NAMALWA (cell line): ENCODE measurements around the gene RAB14.
"Not testable (repeated sequence)": the region's sequence is repeated elsewhere in the genome, so short reads cannot be mapped to it uniquely, and the experiment has no call there.

ENCODE experiments used
- DNase-seq: peaks from one replicate; pipeline ENCODE4 v3.0.0-alpha.2; 2015; ENCODE audit warnings: low spot score

RAB14 gene

GRCh38 chr9:121191235-121191634 lies 10.4 kb downstream of the RAB14 start:
- DNase-seq, result no peak

GRCh38 chr9:121189660-121190059 lies 12.0 kb downstream of the RAB14 start:
- no peak for DNase-seq

DNA sequence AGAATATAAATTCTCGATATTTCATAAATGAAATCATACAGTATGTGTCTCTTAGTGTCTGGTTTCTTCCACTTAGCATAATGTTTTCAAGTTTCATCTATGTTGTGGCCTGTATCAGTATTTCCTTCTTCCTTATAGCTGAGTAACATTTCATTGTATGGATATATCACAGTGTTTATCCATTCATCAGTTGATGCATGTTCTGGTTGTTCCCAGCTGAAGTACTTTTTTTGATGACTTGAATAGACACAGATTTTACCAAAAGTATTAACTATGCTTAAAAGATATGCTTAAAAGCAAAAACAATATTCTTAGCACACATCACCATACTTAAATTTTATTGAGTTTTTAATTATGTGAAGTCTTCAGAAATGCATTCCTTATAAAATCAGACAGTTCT lies 12.7 kb downstream of the RAB14 start:
- DNase-seq, result no peak

DNA sequence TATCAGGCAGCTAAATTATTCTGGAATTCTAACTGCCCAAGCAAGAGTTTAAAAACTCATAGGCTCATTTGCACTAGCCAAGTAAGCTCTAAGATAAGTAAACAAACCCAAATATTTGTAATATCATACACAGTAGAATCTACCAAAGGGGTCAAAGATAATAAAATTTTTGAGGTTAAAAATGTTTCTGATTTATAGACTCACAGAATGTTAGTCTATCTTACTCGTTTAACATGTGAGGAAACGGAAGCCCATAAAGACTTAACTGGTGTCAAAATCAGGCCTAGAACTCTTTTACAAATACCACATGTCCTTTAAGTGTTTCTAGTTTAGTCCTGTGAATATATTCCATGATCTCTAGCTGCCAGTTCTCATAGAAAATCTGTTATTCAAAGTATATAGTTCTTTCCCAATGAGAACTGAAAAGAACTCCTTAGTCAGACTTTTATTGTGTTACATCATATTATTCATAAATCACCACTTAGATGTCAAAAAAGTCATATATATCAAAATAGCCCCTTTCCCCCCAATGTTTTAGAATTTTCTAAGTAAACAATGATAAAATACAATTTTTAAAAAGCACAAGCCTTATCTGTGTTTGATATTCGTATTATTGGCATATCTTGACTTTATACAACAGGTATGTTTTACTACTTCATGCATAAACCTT lies 13.9 kb downstream of the RAB14 start:
- DNase-seq, result no peak

DNA sequence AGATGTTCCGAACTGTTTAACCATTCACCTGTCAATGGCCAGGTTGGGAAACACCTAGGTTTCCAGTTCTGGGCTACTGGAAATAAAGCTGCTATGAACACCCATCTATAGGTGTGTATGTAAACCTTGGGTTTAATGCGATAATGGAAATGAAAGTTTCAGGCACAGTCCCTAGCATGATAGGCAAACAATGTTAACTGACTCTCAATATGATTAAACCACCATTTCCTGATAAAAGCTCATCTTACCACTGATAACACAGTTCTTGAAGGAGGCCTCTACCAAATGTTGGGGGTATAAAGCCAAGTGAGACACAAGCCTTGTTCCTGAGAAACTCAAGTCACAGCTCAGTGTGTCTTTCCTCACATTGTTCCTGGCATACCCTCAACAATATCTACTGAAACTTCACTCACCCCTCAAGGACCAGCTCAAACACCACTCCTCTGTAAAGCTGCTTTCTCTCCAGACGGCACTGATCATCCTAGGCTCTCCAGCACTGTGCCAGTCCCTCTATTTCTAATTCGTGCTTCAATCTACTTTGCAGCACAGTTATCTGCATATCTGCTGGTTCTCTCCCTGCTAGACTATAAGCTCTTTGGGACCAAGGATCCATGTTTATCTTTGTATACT lies 15.8 kb downstream of the RAB14 start:
- DNase-seq, result no peak

DNA sequence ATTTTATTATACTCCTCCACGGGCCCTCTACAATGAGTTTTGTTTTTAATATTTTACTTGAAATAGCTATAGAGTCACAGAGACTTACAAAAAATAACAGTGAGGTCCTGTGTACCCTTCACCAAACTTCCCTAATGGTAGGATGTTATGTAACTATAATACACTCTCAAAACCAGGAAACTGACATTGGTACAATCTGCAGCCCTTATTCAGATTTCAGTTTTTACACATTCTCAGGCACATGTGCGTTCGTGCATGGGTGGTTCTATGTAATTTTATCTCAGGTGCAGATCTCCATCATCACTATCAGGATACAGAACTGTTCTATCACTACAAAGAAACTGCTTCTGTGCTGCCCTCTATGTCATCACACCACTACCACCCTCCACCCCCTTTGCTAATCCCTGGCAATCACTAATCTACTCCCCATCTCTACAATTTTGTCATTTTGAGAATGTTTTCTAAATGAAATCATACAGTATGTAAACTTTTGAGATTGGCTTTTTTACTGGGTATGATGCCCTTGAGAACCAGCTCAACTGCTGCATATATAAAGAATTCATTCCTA lies 16.4 kb downstream of the RAB14 start:
- no peak for DNase-seq

GRCh38 chr9:121184463-121184862 lies 17.2 kb downstream of the RAB14 start:
- no peak for DNase-seq

DNA sequence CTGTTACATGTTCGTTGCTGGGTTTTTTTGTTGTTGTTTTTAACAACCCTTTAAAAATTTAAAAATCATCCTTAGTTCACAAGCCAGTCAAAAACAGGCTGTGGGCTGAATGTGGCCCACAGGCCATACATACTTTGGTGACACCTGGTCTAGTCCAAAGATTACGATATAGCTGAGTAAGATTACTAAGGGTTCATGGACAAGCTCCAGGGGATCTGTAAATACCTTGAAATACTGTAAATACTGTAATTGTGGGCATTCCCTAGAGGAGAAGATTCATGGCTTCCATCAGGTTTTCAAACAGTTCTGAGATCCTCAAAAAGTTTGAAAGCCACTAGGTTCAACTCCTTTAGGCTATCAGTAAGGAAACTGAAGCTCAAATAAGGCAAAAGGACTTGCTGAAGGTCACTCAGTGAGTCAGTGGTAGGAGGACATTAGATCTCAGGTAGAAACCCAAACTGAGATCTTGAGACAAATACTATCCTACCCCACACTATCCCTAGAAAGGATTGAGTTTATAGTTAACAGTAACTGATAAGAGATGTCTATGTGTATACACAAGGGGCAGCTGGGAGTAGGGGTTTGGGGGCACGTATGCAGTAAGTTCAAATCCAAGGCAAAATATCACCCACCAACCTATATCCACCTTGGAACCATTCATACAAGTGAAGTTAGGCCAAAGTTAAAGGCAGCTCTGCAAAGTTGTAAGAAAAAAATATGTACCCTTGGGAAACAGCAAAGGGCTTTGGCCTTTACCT lies 17.8 kb downstream of the RAB14 start:
- no peak for DNase-seq

GRCh38 chr9:121182989-121183388 lies 18.7 kb downstream of the RAB14 start:
- no peak for DNase-seq

DNA sequence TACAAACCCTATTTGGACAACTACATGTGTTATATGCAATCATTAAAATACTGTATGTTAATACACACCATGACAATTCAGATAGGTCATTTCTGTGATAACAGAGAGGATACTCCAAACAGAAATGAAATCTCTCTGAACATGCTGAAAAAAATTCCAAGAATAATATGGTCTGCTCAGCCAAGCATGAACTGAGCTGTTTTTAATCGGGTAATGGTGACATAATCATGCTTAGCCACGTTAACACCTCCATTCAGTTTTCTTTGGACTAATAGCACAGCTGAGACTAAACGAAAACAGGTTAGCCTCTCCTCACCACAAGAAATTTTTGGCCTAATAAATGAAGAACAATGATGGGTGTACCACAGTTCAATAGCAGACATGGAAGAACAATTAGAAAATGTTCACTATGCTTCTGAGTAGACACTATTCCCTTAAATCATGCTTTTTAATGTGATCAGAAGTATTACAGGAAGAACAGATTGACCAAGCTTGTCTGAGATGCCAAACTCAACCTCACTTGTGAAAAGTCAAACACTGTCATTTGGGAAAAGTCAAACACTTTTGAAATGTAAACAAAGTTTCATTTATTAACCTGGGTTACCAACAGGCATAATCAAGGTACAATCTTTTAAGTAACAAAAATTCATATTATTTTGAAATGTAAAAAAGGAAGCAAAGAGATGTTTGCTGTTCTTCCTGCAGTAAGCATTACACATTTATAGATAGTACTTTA lies 19.4 kb downstream of the RAB14 start:
- DNase-seq, result no peak

DNA sequence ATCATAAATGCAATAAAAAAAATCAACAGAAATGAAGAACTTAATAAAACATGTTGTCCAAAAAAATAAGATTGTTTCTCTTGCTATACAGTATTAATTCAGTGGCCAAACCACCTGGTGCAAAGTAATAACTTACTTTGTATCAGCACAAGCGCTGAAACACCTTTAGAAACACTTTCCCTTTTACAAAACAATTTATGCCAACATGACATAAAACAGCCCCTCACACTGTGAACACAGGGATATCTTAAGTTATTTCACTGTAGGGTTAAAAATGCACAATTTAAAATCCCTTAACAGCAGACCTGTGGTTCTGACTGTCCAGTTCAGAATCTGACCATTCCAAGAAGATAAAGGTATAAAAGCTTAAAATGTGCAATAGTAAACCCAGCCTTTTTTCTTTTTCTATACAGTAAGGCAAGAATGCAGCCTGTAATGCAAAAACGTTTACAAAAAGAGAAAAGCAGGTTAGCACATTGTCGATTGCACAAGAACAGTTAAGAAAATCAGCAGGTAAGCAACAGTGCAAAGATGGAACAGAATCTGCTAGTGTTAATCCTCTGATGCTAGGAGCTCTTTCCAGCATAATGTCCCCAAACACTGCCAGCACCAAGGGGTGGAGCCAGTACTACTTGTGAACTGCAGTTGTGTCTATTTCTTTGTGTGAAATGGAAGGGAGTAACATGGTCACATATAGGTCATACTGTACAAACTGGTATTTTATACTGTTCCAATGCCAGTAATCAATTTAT lies 21.6 kb downstream of the RAB14 start:
- DNase-seq, result no peak

DNA sequence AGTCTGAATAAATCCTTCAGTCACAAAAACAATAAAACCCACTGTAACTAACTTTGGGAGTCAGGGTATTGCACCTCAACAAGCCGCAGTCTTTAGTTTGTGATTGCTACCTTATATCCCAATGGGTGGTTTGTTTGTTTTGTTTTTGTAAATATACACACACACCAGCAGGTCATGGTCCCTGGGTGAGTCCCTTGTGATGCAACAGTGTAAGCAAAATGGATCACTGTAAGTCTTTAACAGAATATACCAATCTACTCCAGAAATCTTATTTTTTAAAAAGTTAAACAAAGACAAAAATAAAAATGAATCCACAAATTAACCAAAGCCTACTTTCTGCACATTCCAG lies 22.3 kb downstream of the RAB14 start:
- DNase-seq, result not testable (repeated sequence)

DNA sequence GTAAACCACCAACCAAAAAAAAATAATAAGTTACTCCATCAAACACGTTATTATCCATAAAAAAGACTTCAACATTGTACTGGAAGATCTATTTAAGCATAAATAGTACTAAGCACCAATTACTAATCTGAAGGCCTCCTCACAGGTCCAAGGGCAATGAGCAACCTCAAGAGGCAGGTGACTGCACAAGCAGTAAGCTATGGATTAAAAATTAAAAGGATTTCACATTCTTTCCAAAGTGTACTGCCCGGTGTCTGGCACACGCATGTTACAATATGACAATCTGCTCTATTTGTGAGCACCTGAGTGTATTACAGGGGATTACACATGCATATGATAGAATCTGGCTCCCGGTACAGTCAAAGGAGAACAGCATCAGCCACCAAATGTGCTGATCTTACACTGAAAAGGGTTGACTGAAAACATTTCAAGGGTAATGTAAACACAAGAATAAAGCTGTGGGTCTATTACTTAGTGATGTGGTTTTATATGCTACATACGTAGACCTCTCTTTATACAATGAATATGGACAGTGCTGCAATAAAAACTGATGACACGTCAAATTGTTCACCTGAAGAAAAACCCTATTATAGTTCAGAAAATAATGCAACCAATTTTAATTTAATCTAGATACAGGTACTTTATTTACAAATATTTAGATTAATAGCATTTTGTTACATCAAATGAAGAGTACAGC lies 22.8 kb downstream of the RAB14 start:
- DNase-seq, result no peak

DNA sequence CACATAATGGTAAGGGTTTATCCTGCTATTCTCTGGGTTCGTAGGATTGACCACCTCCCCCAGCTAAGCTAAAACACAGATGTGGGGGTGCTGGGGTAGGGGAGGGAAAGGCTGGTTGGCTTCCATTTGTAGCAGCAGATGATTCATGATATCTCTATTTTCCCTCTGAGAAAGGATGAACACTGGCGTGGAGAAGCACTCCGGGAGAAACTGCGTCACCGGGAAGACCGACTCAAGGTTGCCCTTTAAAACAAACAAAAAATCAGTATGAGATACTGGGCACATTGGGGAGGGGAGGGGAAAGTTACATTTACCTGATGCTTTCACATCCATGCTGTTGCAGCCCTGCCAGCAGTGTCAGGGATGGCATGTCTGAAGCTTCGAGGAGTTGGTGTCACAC lies 28.2 kb downstream of the RAB14 start:
- DNase-seq, result no peak

DNA sequence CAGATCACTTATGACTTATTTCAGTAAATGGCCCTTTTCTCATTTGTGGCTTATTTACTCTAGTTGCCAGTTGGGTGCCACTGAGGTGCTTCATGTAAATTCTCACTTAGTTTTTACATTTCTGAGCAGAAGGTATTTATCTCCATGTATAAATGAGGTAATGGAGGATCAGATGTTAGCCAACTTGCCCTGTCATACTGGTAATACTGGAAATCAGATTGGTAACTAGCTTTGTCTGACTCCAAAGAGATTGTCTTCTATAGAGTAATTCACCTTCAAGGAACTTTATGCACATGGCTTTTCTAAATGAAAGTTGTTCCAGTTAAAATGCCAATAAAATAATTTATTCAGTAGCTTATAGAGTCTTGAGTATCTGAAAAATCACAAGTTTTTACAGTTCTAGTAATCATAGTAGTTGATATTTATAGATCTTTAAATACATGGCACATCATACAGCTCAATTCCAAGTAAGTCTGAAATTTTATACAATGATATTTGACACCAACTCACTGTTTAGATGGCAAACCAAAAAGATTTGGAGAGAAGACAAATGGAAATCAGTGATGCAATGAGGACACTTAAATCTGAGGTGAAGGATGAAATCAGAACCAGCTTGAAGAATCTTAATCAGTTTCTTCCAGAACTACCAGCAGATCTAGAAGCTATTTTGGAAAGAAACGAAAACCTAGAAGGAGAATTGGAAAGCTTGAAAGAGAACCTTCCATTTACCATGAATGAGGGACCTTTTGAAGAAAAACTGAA lies 28.8 kb downstream of the RAB14 start:
- DNase-seq, result no peak

- no peak for DNase-seq
Measured at GRCh38 chr9:121171236-121171635, 30.4 kb downstream of the RAB14 start.

DNA sequence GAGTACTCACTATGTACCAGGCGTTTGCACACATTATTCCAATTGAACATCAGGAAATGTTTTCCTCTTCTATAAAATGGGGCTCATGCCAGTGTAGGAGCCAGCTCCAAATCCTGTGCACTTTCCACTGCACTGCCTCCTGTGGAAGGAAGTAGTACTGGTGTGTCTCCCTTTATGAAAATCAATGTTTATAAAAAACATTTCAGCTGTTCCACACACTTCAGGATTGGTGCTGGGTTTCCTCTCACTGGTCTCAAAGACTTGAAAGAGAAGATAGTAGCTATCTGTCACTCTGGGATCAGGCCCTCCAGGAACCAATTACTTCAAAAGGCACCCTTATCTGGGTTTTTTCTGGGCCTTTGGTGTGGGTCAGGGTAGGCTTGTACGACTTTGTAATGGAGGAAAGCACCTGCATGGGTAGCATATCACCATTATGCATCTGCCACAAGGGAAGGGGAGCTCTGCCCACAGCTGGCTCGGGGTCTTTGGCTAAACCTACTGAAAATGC lies 32.5 kb downstream of the RAB14 start:
- DNase-seq, result peak; percentile 45

DNA sequence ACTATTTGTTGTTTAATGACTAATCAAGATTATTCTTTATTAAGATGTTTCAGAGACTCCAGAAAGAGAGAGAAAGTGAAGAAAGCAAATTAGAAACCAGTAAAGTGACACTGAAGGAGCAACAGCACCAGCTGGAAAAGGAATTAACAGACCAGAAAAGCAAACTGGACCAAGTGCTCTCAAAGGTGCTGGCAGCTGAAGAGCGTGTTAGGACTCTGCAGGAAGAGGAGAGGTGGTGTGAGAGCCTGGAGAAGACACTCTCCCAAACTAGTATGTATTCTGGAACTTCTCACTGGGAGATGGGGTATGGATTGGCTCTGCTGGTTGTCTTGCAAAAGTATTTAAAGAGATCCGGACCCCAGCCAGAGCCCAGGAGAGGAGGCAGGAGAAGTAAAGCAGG lies 33.6 kb downstream of the RAB14 start:
- no peak for DNase-seq

GRCh38 chr9:121160025-121160424 lies 41.6 kb downstream of the RAB14 start:
- peak; percentile 47 for DNase-seq

DNA sequence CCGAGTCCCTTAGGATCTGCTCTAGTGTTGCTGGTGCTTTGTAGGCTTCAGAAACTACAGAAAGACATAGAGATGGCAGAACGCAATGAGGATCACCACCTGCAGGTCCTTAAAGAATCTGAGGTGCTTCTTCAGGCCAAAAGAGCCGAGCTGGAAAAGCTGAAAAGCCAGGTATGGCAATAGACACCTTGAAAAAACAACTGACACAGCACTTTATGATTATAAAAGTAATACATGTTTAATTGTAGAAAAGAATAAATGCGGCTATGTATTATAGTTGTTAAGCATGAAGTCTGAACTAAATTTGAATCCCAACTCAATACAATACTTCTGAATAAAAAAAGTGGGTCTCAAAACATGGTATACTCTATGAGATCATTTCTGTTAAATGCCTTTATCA lies 43.7 kb downstream of the RAB14 start:
- no peak for DNase-seq
